ENCODE results near the gene CD276.
A peak's percentile ranks its signal among the peaks of the same experiment; 100 is the strongest.

DNA sequence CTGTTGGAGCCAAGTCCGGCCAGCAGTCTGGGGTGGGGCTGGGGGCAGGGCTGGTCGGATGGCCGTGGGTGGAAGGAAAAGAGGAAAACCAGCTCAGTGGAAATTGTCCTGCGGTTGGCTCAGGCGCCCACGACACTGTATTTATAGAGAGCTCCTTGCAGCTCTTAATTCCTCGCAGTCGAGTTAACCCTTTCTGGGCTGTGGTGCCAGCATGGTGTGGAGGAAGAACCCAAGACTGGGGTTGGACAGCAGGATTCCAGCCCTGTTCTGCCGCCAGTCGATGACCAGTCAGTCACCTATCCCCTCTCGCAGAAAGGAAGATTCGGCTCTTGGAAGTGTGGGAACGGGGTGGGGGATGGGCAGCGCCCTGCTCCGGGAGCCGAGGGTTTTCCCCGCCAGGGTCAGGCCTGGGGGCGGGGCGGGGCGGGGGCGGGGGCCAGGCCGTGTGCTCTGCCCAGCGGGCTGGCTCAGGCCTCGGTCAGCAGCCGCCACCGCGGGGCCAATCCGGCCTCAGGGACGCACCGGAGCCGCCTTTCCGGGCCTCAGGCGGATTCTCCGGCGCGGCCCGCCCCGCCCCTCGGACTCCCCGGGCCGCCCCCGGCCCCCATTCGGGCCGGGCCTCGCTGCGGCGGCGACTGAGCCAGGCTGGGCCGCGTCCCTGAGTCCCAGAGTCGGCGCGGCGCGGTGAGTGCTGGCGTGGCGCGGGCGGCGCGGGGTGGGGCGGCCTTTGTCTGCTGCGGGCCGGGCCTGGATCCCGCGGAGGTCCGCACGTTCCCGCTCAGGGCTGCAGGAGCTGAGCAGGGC is at the start of gene CD276:
- TF ChIP-seq TAF1 (IDR thresholded peaks at IDR 0.05; ENCODE audit: low read depth) (0 out of 2 replicates have a peak, but pooled peaks have one; percentile 7), TCF12 (IDR thresholded peaks at IDR 0.05; ENCODE audit: low read depth) (no peak), RAD21 (IDR thresholded peaks at IDR 0.05; ENCODE audit: low read depth) (peak; percentile 37; the same call in 1 of the 2 replicates)
